DND-41 (cell line): ENCODE results near the gene CLMN.

Experiments used
- ATAC-seq: fragments of 200-7000 bp; cut with Tn5 transposase; 3 replicates; pipeline ENCODE4 v1.9.1; 2021; ENCODE audit warnings: low read depth; ENCODE audit not compliant: insufficient read depth
- DNase-seq: peaks from one replicate; pipeline ENCODE4 v3.0.0-alpha.2; 2020
- H2AFZ ChIP-seq: 2 replicates; pipeline ENCODE4 v1.6.0; 2012; ENCODE audit warnings: low read depth, low read length
- H3K27ac ChIP-seq: 2 replicates; pipeline ENCODE4 v1.5.1; 2012; ENCODE audit warnings: low read length, inconsistent platforms
- H3K27me3 ChIP-seq: fragments of 200-600 bp; sonication (generic); 2 replicates; pipeline ENCODE4 v1.6.0; 2012; ENCODE audit warnings: low read length, mild to moderate bottlenecking, inconsistent platforms; ENCODE audit not compliant: insufficient read depth, poor library complexity
- H3K36me3 ChIP-seq: 2 replicates; pipeline ENCODE4 v1.5.1; 2012; ENCODE audit warnings: low read length, inconsistent platforms; ENCODE audit not compliant: insufficient read depth
- H3K4me1 ChIP-seq: 2 replicates; pipeline ENCODE4 v1.5.1; 2012; ENCODE audit warnings: mild to moderate bottlenecking, low read length; ENCODE audit not compliant: insufficient read depth
- H3K4me2 ChIP-seq: 2 replicates; pipeline ENCODE4 v1.6.0; 2012; ENCODE audit warnings: mild to moderate bottlenecking, moderate library complexity, low read length, inconsistent platforms; ENCODE audit not compliant: insufficient read depth
- H3K4me3 ChIP-seq, 2 experiments: fragments of 200-600 bp in 1 of 2; shearing (Covaris generic) in 1 of 2; 2 replicates each; pipeline ENCODE4 v1.5.1; 2012 to 2016; ENCODE audit warnings: inconsistent platforms in 2 of 2, low read length in 2 of 2, mild to moderate bottlenecking in 2 of 2, low read depth in 1 of 2, moderate library complexity in 1 of 2
- H3K79me2 ChIP-seq: 2 replicates; pipeline ENCODE4 v1.6.0; 2012; ENCODE audit warnings: low read length, inconsistent platforms; ENCODE audit not compliant: insufficient read depth
- H3K9ac ChIP-seq: 2 replicates; pipeline ENCODE4 v1.6.0; 2012; ENCODE audit warnings: low read depth, mild to moderate bottlenecking, inconsistent platforms, low read length, moderate library complexity
- H3K9me3 ChIP-seq: 2 replicates; pipeline ENCODE4 v1.5.1; 2012; ENCODE audit warnings: low read length, moderate library complexity, mild to moderate bottlenecking, inconsistent platforms; ENCODE audit not compliant: insufficient read depth, severe bottlenecking
- H4K20me1 ChIP-seq: 2 replicates; pipeline ENCODE4 v1.6.0; 2012; ENCODE audit warnings: low read length; ENCODE audit not compliant: insufficient read depth
- EZH2 ChIP-seq: IDR thresholded peaks from 3 replicates; pipeline ENCODE4 v1.6.1; 2012; ENCODE audit warnings: borderline replicate concordance, low read depth, mild to moderate bottlenecking, moderate library complexity, low read length, inconsistent platforms; ENCODE audit not compliant: severe bottlenecking
- TF ChIP-seq, protein P1 (sequence below): IDR thresholded peaks from 2 replicates; pipeline ENCODE4 v1.5.1; 2012; ENCODE audit warnings: borderline replicate concordance, low read length, moderate library complexity, mild to moderate bottlenecking; ENCODE audit not compliant: poor library complexity, severe bottlenecking; ENCODE audit errors: extremely low read depth

The CLMN gene

DNA sequence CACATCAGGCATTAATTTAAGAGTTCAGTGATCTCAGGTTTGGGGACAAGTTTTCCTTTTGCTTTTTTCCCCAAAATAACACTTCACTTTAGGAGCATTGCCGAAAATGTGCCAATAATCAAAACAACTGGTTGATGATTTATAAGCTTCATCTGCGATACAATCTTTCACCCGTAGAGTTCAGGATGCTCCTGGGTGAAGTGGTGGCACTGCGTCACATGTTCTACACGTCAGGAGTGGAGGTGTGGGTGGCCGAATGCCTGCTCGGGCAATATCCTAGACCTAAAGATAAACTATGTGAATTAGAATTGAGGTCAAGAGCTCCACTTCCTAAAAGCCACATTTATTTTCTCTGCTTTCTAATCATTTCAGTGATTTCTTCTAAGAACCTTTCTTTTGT is 91.5 kb downstream of the CLMN start:
- Histone ChIP-seq H3K27ac (no peak overlapping the region), H3K4me1 (no peaks in the 10 kb centered on the region), H3K9me3 (no peaks in the 10 kb centered on the region), H3K79me2 (no peaks in the 10 kb centered on the region), H3K9ac (no peak overlapping the region), H3K4me3 (no peak overlapping the region), H4K20me1 (no peaks in the 10 kb centered on the region), H3K36me3 (no peaks in the 10 kb centered on the region), H3K27me3 (no peaks in the 10 kb centered on the region), H2AFZ (no peak overlapping the region), H3K4me2 (no peak overlapping the region)
- DNase-seq (no peak), ATAC-seq (no peak)
- TF ChIP-seq EZH2, result no peak
- TF ChIP-seq, protein P1, sequence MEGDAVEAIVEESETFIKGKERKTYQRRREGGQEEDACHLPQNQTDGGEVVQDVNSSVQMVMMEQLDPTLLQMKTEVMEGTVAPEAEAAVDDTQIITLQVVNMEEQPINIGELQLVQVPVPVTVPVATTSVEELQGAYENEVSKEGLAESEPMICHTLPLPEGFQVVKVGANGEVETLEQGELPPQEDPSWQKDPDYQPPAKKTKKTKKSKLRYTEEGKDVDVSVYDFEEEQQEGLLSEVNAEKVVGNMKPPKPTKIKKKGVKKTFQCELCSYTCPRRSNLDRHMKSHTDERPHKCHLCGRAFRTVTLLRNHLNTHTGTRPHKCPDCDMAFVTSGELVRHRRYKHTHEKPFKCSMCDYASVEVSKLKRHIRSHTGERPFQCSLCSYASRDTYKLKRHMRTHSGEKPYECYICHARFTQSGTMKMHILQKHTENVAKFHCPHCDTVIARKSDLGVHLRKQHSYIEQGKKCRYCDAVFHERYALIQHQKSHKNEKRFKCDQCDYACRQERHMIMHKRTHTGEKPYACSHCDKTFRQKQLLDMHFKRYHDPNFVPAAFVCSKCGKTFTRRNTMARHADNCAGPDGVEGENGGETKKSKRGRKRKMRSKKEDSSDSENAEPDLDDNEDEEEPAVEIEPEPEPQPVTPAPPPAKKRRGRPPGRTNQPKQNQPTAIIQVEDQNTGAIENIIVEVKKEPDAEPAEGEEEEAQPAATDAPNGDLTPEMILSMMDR, result no peak

DNA sequence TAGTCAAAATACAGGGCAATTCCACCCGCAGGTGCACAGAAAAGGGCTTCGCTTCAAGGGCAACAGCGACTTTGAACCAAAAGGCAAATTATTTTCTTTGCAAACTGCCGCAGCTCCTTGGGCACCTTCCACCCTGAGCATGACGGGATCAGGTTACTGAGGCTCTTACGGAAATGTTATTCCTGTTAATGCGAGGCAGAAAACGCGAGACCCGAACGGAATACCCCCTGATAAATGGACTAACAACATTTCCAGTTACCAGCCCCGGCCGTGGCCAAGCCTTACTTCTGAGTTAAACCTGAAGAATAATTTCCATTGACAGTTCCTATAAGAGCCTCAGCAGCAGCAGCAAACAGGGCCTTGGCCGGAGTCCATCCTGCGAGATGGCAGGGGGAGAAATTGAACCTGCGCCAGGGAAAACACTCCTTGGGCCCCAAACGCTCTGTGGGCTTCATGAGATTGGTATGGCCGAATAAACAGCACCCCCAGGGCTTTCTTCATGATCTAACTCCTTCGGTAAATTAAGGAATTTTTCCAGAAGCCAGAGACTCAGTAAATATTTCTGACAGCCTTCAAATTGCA is 92.3 kb downstream of the CLMN start:
- H3K9me3 ChIP-seq, result no peaks in the 10 kb centered on the region
- H3K4me3 ChIP-seq, result no peak overlapping the region
- no peak overlapping the region for H3K9ac ChIP-seq
- H3K27me3 ChIP-seq, result no peaks in the 10 kb centered on the region
- H3K4me1 ChIP-seq, result no peaks in the 10 kb centered on the region
- H4K20me1 ChIP-seq, result no peaks in the 10 kb centered on the region
- no peak overlapping the region for H3K27ac ChIP-seq
- H3K4me2 ChIP-seq, result no peak overlapping the region
- TF ChIP-seq, protein P1, result no peak
- TF ChIP-seq EZH2, result no peak
- no peaks in the 10 kb centered on the region for H3K79me2 ChIP-seq
- no peaks in the 10 kb centered on the region for H3K36me3 ChIP-seq
- H2AFZ ChIP-seq, result no peak overlapping the region
- no peak for DNase-seq
- ATAC-seq, result no peak

DNA sequence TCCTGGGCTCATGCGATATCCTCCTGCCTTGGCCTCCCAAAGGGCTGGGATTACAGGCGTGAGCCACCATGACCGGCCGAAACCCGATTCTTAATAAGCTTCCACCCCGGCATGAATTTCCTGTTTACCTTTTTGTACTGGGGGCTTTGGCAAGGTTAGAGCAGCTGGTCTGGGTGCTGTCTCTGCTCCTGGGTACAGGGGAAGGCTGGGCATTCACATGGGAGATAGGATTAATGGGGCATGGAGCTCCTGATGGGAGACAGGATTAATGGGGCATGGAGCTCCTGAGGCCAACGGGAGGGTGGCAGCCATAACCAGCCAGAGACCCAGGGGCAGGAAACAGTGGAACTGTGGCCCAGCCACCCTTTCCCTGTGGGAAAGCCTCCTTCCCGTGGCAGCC is 92.9 kb downstream of the CLMN start:
- ATAC-seq (no peak), DNase-seq (no peak)
- no peak overlapping the region for H2AFZ ChIP-seq
- H3K36me3 ChIP-seq, result no peaks in the 10 kb centered on the region
- H3K9ac ChIP-seq, result no peak overlapping the region
- no peak overlapping the region for H3K27ac ChIP-seq
- H3K79me2 ChIP-seq, result no peaks in the 10 kb centered on the region
- no peak overlapping the region for H3K4me2 ChIP-seq
- no peaks in the 10 kb centered on the region for H4K20me1 ChIP-seq
- TF ChIP-seq, protein P1, result no peak
- no peak for TF ChIP-seq EZH2
- no peak overlapping the region for H3K4me3 ChIP-seq
- no peaks in the 10 kb centered on the region for H3K27me3 ChIP-seq
- H3K9me3 ChIP-seq, result no peaks in the 10 kb centered on the region
- no peaks in the 10 kb centered on the region for H3K4me1 ChIP-seq

DNA sequence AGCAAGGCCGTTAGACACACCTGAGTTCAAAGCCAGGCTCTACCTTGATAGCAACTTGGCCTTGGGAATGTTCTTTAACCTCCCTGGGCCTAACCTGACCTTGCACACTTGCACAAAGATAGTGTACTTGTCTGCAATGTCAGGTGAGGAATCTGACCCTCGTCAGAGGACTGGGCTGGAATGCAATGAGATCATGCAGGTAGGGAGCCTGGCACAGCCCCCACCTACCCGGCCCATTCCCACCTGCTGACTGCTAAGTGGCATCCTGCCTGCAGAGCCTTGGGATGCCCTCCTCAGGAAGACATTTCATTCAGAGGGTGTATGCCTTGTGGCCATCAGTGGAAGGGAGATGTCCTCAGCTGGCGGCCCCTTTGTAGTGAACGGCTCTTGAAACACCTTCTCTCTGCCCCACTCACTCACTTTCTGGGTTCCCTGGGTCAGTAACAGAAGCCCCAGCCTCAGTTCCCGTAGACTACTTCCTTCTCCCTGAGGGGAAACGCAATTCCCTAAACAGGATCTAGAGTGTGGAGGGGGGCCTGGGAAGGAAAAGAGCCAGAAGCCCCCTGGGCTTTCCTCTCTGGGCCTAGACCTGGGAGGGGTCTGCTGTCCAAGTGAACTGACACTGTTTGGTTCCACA is 94.3 kb downstream of the CLMN start:
- Histone ChIP-seq H3K79me2 (no peaks in the 10 kb centered on the region), H3K36me3 (no peaks in the 10 kb centered on the region), H3K9ac (no peak overlapping the region), H3K27ac (no peak overlapping the region), H3K27me3 (no peaks in the 10 kb centered on the region), H2AFZ (no peak overlapping the region), H3K4me3 (no peak overlapping the region), H3K9me3 (no peaks in the 10 kb centered on the region), H3K4me2 (no peak overlapping the region), H4K20me1 (no peaks in the 10 kb centered on the region), H3K4me1 (no peaks in the 10 kb centered on the region)
- no peak for ATAC-seq
- TF ChIP-seq, protein P1, result no peak
- DNase-seq, result no peak
